Tibial nerve (tissue), 4 donors: ENCODE results near the gene ZCCHC8. TPM values are rescaled to one million over a fixed set of nuclear protein-coding genes. Genes with fewer than 3 reads are reported as not detected.
A peak's percentile ranks its signal among the peaks of the same experiment; 100 is the strongest.

Experiments
- DNase-seq, 2 donors: peaks; one replicate each; pipeline ENCODE4 v3.0.0-alpha.2; 2019; ENCODE audit warnings: low spot score in 2 of 2
- H3K27ac ChIP-seq, 4 donors: fragments of 200-600 bp; sonication (generic) in 3 of 4; one replicate each; pipeline ENCODE4 v1.5.1; 2017 to 2019; ENCODE audit warnings: mild to moderate bottlenecking in 1 of 4
- H3K27me3 ChIP-seq, 2 donors: fragments of 200-600 bp; sonication (generic) in 1 of 2; one replicate each; pipeline versions ENCODE4 v1.5.1 to v1.6.0; 2017 to 2019
- H3K36me3 ChIP-seq, 3 donors: fragments of 200-600 bp; sonication (generic); one replicate each; pipeline ENCODE4 v1.5.1; 2018 to 2019
- H3K4me1 ChIP-seq, 4 donors: fragments of 200-600 bp; sonication (generic) in 3 of 4; one replicate each; pipeline ENCODE4 v1.5.1; 2017 to 2019
- H3K4me3 ChIP-seq, 4 donors: fragments of 200-600 bp; sonication (generic) in 3 of 4; one replicate each; pipeline ENCODE4 v1.5.1; 2017 to 2019; ENCODE audit warnings: mild to moderate bottlenecking in 1 of 4, moderate library complexity in 1 of 4
- H3K9me3 ChIP-seq, 4 donors: fragments of 200-600 bp; sonication (generic) in 3 of 4; one replicate each; pipeline ENCODE4 v1.5.1; 2017 to 2019
- CTCF ChIP-seq, 5 experiments: fragments of 200-600 bp in 3 of 5; fragments of 450-650 bp in 2 of 5; sonication (generic) in 3 of 5; IDR thresholded peaks; one replicate each; pipeline ENCODE4 v1.5.1; 2016 to 2019; ENCODE audit warnings: antibody characterized with exemption in 5 of 5, mild to moderate bottlenecking in 3 of 5, moderate library complexity in 2 of 5
- EP300 ChIP-seq, 2 donors: sonication (generic); formaldehyde crosslinking; IDR thresholded peaks; one replicate each; pipeline ENCODE4 v1.6.1; 2017; ENCODE audit warnings: antibody characterized with exemption in 2 of 2, mild to moderate bottlenecking in 1 of 2
- POLR2A ChIP-seq, 2 donors: fragments of 450-650 bp; IDR thresholded peaks; one replicate each; pipeline ENCODE4 v1.6.1; 2017; ENCODE audit warnings: antibody characterized with exemption in 2 of 2, mild to moderate bottlenecking in 2 of 2, moderate library complexity in 2 of 2
- WGBS, 2 donors: methylation state at CpG; one replicate each; pipeline ENCODE4 v1.1.5; 2018; 5-methylcytosine and 5-hydroxymethylcytosine counted together
- total RNA-seq, 4 donors: library from RNA; depleted of rRNA; stranded (reverse); fragments of >200 nt; gene quantifications; one replicate each; pipeline ENCODE4 v1.1.0, GENCODE V29; 2016

ZCCHC8 gene
- total RNA-seq, 4 donors from 2014 or later = 22.2 to 32.6 (median 27.4) TPM

- H3K27ac ChIP-seq = peak within 1 kb of the TSS; percentile 95 to 98 (median 96)
- no peaks in the 10 kb centered on the region for H3K9me3 ChIP-seq
- H3K27me3 ChIP-seq = no peaks in the 10 kb centered on the region
- TF ChIP-seq CTCF (IDR thresholded peaks at IDR 0.05) = peak in 2 of 5 experiments; percentile 34 to 44
- TF ChIP-seq EP300 (IDR thresholded peaks at IDR 0.05) = peak; percentile 93 to 100
- TF ChIP-seq POLR2A (IDR thresholded peaks at IDR 0.05) = peak; percentile 94 to 95
- WGBS, 2 donors = 0 to 1% methylated on average over 50 to 51 of the region's 51 CpGs
- peak within 1 kb of the TSS; percentile 52 to 77 (median 62) for H3K4me3 ChIP-seq
- H3K4me1 ChIP-seq = peaks cover 0 to 51% (median 33%) of the 10 kb centered on the region in 4 donors
- DNase-seq = peak; percentile 98 to 99
- peaks cover 0 to 4% (median 0%) of the 10 kb centered on the region in 3 donors for H3K36me3 ChIP-seq
These were observed 26.1 kb upstream of the ZCCHC8 start, which contains the start of the genes KNTC1 and RSRC2 for GRCh38 chr12:122526683-122527477. TSS of gene KNTC1 (plus strand) at chr12:122527249. CDS start at chr12:122530064, 2,815 bp downstream. TSS of gene RSRC2 (minus strand) at chr12:122526936. CDS start at chr12:122526853, 83 bp downstream.

- Histone ChIP-seq H3K36me3 (peaks cover 0 to 32% (median 5%) of the 10 kb centered on the region in 3 donors), H3K4me1 (peaks cover 0 to 57% (median 35%) of the 10 kb centered on the region in 4 donors), H3K9me3 (no peaks in the 10 kb centered on the region), H3K27ac (peak overlapping the region in 2 of 4 donors; percentile 82 to 97), H3K4me3 (peak overlapping the region in 3 of 4 donors; percentile 34 to 49 (median 40)), H3K27me3 (no peaks in the 10 kb centered on the region)
- 16 to 18% methylated on average over 8 of the region's 8 CpGs for WGBS, 2 donors
- TF ChIP-seq POLR2A (IDR thresholded peaks at IDR 0.05) = no peak
- no peak for DNase-seq
These were observed 23.4 kb upstream of the ZCCHC8 start for GRCh38 chr12:122523846-122524718.

- Histone ChIP-seq H3K9me3 (no peaks in the 10 kb centered on the region), H3K36me3 (peaks cover 3 to 40% (median 9%) of the 10 kb centered on the region in 3 donors), H3K4me3 (peak overlapping the region in 1 of 4 donors; percentile 49), H3K27me3 (no peaks in the 10 kb centered on the region), H3K27ac (peak overlapping the region in 3 of 4 donors; percentile 1 to 82 (median 45)), H3K4me1 (peaks cover 0 to 53% (median 35%) of the 10 kb centered on the region in 4 donors)
- TF ChIP-seq EP300 (IDR thresholded peaks at IDR 0.05) = no peak
- no peak for TF ChIP-seq CTCF (IDR thresholded peaks at IDR 0.05)
- TF ChIP-seq POLR2A (IDR thresholded peaks at IDR 0.05) = no peak
- WGBS, 2 donors = 30 to 38% methylated on average over 8 of the region's 8 CpGs
- no peak for DNase-seq
These were observed 22.5 kb upstream of the ZCCHC8 start for GRCh38 chr12:122523280-122523679.

DNA sequence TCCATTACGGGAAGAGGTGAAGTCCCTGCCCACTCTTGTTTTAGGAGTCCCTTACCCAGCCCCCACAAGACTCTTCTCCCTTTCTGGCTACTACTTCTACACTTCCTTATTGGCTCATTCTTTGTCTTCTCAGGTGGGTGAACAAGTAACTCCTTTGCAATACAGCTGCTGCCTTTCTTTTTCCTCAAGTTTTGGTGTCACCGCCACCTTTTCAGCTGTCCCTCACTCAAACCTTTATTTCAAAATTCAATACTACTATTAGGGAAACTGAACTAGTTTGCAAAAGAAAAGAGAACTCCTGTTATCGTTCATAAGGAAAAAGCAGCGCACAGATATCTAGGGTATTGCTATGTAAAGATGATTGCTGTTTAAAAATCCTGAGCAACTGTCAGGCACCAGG lies 19.9 kb upstream of the ZCCHC8 start:
- Histone ChIP-seq H3K27ac (no peak overlapping the region), H3K36me3 (peaks cover 8 to 66% (median 30%) of the 10 kb centered on the region in 3 donors), H3K9me3 (no peaks in the 10 kb centered on the region), H3K4me1 (peaks cover 0 to 41% (median 32%) of the 10 kb centered on the region in 4 donors), H3K4me3 (no peak overlapping the region), H3K27me3 (no peaks in the 10 kb centered on the region)
- TF ChIP-seq POLR2A (IDR thresholded peaks at IDR 0.05) (no peak), CTCF (IDR thresholded peaks at IDR 0.05) (no peak), EP300 (IDR thresholded peaks at IDR 0.05) (no peak)
- DNase-seq = no peak
- WGBS, 2 donors = 93% methylated on average over 4 of the region's 4 CpGs

DNA sequence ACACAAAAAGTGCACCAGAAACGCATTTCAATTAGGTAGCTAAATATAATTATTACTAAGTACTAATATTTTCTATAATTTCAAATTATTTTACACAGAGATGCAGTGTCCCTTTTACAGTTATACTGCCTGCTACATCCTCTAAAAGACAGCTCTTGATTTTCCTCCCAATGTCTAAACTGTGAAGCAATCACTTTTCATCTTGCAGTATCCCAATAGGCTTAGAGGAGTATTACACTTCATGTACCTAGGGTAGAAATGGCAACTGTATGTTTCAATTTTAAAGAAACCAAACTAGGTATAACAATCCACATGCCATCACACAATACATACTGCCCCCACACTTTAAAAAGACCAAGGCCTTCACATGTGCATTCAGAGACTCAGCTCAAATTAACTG lies 18.7 kb upstream of the ZCCHC8 start:
- no peak for DNase-seq
- no peaks in the 10 kb centered on the region for H3K27me3 ChIP-seq
- H3K27ac ChIP-seq = no peak overlapping the region
- no peak overlapping the region for H3K4me3 ChIP-seq
- no peaks in the 10 kb centered on the region for H3K9me3 ChIP-seq
- H3K4me1 ChIP-seq = peaks cover 0 to 32% (median 22%) of the 10 kb centered on the region in 4 donors
- TF ChIP-seq EP300 (IDR thresholded peaks at IDR 0.05) (no peak), POLR2A (IDR thresholded peaks at IDR 0.05) (no peak), CTCF (IDR thresholded peaks at IDR 0.05) (no peak)
- H3K36me3 ChIP-seq = peaks cover 8 to 78% (median 39%) of the 10 kb centered on the region in 3 donors
- 81 to 92% methylated on average over 1 of the region's 1 CpG for WGBS, 2 donors
